GM23248 (cell line): ENCODE results near the gene ORM2. TPM values are rescaled to one million over a fixed set of nuclear protein-coding genes. Genes with fewer than 3 reads are reported as not detected.
"Not testable (repeated sequence)": the region's sequence is repeated elsewhere in the genome, so short reads cannot be mapped to it uniquely, and the experiment has no call there.

ENCODE experiments used
- DNase-seq: peaks from one replicate; pipeline ENCODE4 v3.0.0-alpha.2; 2015
- H2AFZ ChIP-seq: fragments of 200-600 bp; sonication (generic); 2 replicates; pipeline ENCODE4 v1.6.1; 2016; ENCODE audit warnings: antibody characterized with exemption
- H3F3A ChIP-seq: fragments of 200-600 bp; sonication (generic); 2 replicates; pipeline ENCODE4 v1.6.1; 2016; ENCODE audit warnings: mild to moderate bottlenecking, antibody characterized with exemption, mixed run types; ENCODE audit not compliant: insufficient read depth
- H3K27ac ChIP-seq: fragments of 200-600 bp; sonication (generic); 2 replicates; pipeline ENCODE4 v1.5.1; 2016; ENCODE audit warnings: mild to moderate bottlenecking
- H3K27me3 ChIP-seq: fragments of 200-600 bp; sonication (generic); replicated peaks from 2 replicates; pipeline ENCODE4 v1.6.1; 2016; ENCODE audit warnings: mild to moderate bottlenecking; ENCODE audit not compliant: insufficient read depth
- H3K36me3 ChIP-seq: fragments of 200-600 bp; sonication (generic); 2 replicates; pipeline ENCODE4 v1.6.1; 2016; ENCODE audit warnings: low read depth, mild to moderate bottlenecking
- H3K4me1 ChIP-seq: fragments of 200-600 bp; sonication (generic); 2 replicates; pipeline ENCODE4 v1.6.1; 2016; ENCODE audit warnings: mild to moderate bottlenecking; ENCODE audit not compliant: insufficient read depth
- H3K4me2 ChIP-seq: fragments of 200-600 bp; sonication (generic); one replicate; pipeline ENCODE4 v1.6.1; 2016; ENCODE audit warnings: mild to moderate bottlenecking; ENCODE audit not compliant: unreplicated experiment
- H3K4me3 ChIP-seq: fragments of 200-600 bp; sonication (generic); 2 replicates; pipeline ENCODE4 v1.5.1; 2016; ENCODE audit warnings: mild to moderate bottlenecking
- H3K79me2 ChIP-seq: fragments of 200-600 bp; sonication (generic); 2 replicates; pipeline ENCODE4 v1.6.1; 2016; ENCODE audit warnings: mild to moderate bottlenecking; ENCODE audit not compliant: insufficient read depth
- H3K9ac ChIP-seq: fragments of 200-600 bp; sonication (generic); 2 replicates; pipeline ENCODE4 v1.6.1; 2016; ENCODE audit warnings: mild to moderate bottlenecking
- H3K9me2 ChIP-seq: fragments of 200-600 bp; sonication (generic); 2 replicates; pipeline ENCODE4 v1.6.1; 2016; ENCODE audit warnings: mixed run types, mild to moderate bottlenecking, moderate library complexity; ENCODE audit not compliant: insufficient read depth
- H3K9me3 ChIP-seq: fragments of 200-600 bp; sonication (generic); one replicate; pipeline ENCODE4 v1.6.1; 2017; ENCODE audit warnings: low read depth
- H4K20me1 ChIP-seq: fragments of 200-600 bp; sonication (generic); 2 replicates; pipeline ENCODE4 v1.6.0; 2016; ENCODE audit not compliant: insufficient read depth
- EZH2 ChIP-seq: fragments of 200-600 bp; sonication (generic); IDR thresholded peaks from 2 replicates; pipeline ENCODE4 v1.6.1; 2018; ENCODE audit warnings: antibody characterized with exemption, mild to moderate bottlenecking; ENCODE audit not compliant: insufficient read depth, poor library complexity, severe bottlenecking
- EZH2phosphoT487 ChIP-seq: fragments of 200-600 bp; sonication (generic); IDR thresholded peaks from 2 replicates; pipeline ENCODE4 v1.6.1; 2018; ENCODE audit warnings: antibody characterized with exemption, moderate library complexity, mild to moderate bottlenecking, low read depth; ENCODE audit not compliant: insufficient read depth
- WGBS, 2 experiments: methylation state at CpG; one replicate each; pipeline ENCODE4 v1.1.6; 2015 to 2017; ENCODE audit warnings: low lambda C conversion rate in 2 of 2, low coverage in 1 of 2; ENCODE audit errors: missing lambda C conversion rate in 2 of 2; 5-methylcytosine and 5-hydroxymethylcytosine counted together
- in situ Hi-C: fragments of 300-500 bp; cut with MboI; formaldehyde crosslinking; loops from 2 replicates; pipeline ENCODE4 v1.15.0; 2020
- polyA plus RNA-seq: library from polyadenylated mRNA; unstranded; fragments of >200 nt; fragmentation: Nextera tagmentation; extraction: Ambion mirVana; gene quantifications from 2 replicates; pipeline ENCODE4 v1.2.1, GENCODE V29; 2016
- total RNA-seq: library from RNA; depleted of rRNA; stranded (reverse); fragments of >200 nt; shearing (Covaris generic); gene quantifications from 2 replicates; pipeline ENCODE4 v1.2.3, GENCODE V29; 2014

ORM2 gene
- total and polyA plus RNA-seq, 2 experiments from 2014 or later = not detected

GRCh38 chr9:114333718-114334117 is 4.0 kb downstream of the ORM2 start:
- in situ Hi-C loops, H3K9me3 ChIP-seq: not testable (repeated sequence)
- 63 to 67% methylated on average over 3 of the region's 4 CpGs for WGBS, 2 experiments

GRCh38 chr9:114334490-114334889 is 4.8 kb downstream of the ORM2 start:
- Histone ChIP-seq H3F3A (no peaks in the 10 kb centered on the region), H3K36me3 (no peaks in the 10 kb centered on the region), H4K20me1 (no peaks in the 10 kb centered on the region), H3K9me2 (no peaks in the 10 kb centered on the region), H3K27me3 (no peaks in the 10 kb centered on the region; the same call in 1 of the 2 replicates), H2AFZ (no peak overlapping the region), H3K27ac (no peak overlapping the region), H3K4me1 (no peaks in the 10 kb centered on the region), H3K4me3 (no peak overlapping the region), H3K79me2 (no peaks in the 10 kb centered on the region), H3K4me2 (no peak overlapping the region), H3K9me3 (no peaks in the 10 kb centered on the region), H3K9ac (no peak overlapping the region)
- DNase-seq = no peak
- TF ChIP-seq EZH2phosphoT487 (no peak), EZH2 (no peak)
- in situ Hi-C loops = no loop called here
- 96 to 98% methylated on average over 8 to 9 of the region's 9 CpGs for WGBS, 2 experiments

More at GRCh38 chr9:114333718-114334117, 4.0 kb downstream of the ORM2 start:
- not testable (repeated sequence) for DNase-seq, H3K9ac ChIP-seq, H3K4me3 ChIP-seq, H3K27ac ChIP-seq, H3K4me1 ChIP-seq, H3K36me3 ChIP-seq, H3K4me2 ChIP-seq, H3K27me3 ChIP-seq, H3F3A ChIP-seq, H3K9me2 ChIP-seq, H4K20me1 ChIP-seq, H2AFZ ChIP-seq, H3K79me2 ChIP-seq

- Histone ChIP-seq H3K4me2 (no peak overlapping the region), H3K9me2 (no peaks in the 10 kb centered on the region), H3F3A (no peaks in the 10 kb centered on the region), H4K20me1 (no peaks in the 10 kb centered on the region), H3K4me3 (no peak overlapping the region), H3K9ac (no peak overlapping the region), H3K27ac (no peak overlapping the region), H3K79me2 (no peaks in the 10 kb centered on the region), H3K36me3 (no peaks in the 10 kb centered on the region), H3K4me1 (no peaks in the 10 kb centered on the region), H2AFZ (no peak overlapping the region), H3K9me3 (no peaks in the 10 kb centered on the region), H3K27me3 (no peaks in the 10 kb centered on the region; the same call in 1 of the 2 replicates)
- TF ChIP-seq EZH2phosphoT487 (no peak), EZH2 (no peak)
- in situ Hi-C loops = no loop called here
- 68 to 76% methylated on average over 2 of the region's 2 CpGs for WGBS, 2 experiments
- no peak for DNase-seq
These were observed 6.1 kb downstream of the ORM2 start for GRCh38 chr9:114335745-114336144.

- H3K4me1 ChIP-seq = no peaks in the 10 kb centered on the region
- no peak for DNase-seq
- no peaks in the 10 kb centered on the region for H4K20me1 ChIP-seq
- no peaks in the 10 kb centered on the region for H3K36me3 ChIP-seq
- no peak overlapping the region for H3K9ac ChIP-seq
- no peaks in the 10 kb centered on the region for H3K79me2 ChIP-seq
- H3K4me2 ChIP-seq = no peak overlapping the region
- TF ChIP-seq EZH2 (no peak), EZH2phosphoT487 (no peak)
- H3K4me3 ChIP-seq = no peak overlapping the region
- no peaks in the 10 kb centered on the region for H3F3A ChIP-seq
- WGBS, 2 experiments = 89 to 90% methylated on average over 10 of the region's 10 CpGs
- in situ Hi-C loops = no loop called here
- H3K9me3 ChIP-seq = no peaks in the 10 kb centered on the region
- H3K27ac ChIP-seq = no peak overlapping the region
- no peak overlapping the region for H2AFZ ChIP-seq
- no peaks in the 10 kb centered on the region for H3K27me3 ChIP-seq
- no peaks in the 10 kb centered on the region for H3K9me2 ChIP-seq
These were observed 6.5 kb downstream of the ORM2 start for GRCh38 chr9:114336157-114336556.
